GM12891 (cell line): ENCODE data around the gene PLCXD3.

Experiments used
- DNase-seq: peaks from one replicate; pipeline ENCODE4 v3.0.0; 2011; ENCODE audit warnings: low spot score; ENCODE audit not compliant: insufficient read length
- FAIRE-seq: peaks from 2 replicates; lab custom pipeline; 2011; peaks lifted over from hg19 to GRCh38; lab: Jason Lieb, UNC
- PAX5 ChIP-seq: IDR thresholded peaks from 2 replicates; pipeline ENCODE4 v1.6.1; 2011; ENCODE audit warnings: low read length, moderate library complexity, mild to moderate bottlenecking; ENCODE audit not compliant: insufficient read depth, severe bottlenecking
- POLR2A ChIP-seq: IDR thresholded peaks from 2 replicates; pipeline ENCODE4 v1.6.1; 2011; ENCODE audit warnings: low read depth, low read length, control low read depth
- POLR2AphosphoS5 ChIP-seq: IDR thresholded peaks from 2 replicates; pipeline ENCODE4 v1.6.1; 2011; ENCODE audit warnings: low read depth, low read length, control low read depth
- POU2F2 ChIP-seq: IDR thresholded peaks from 2 replicates; pipeline ENCODE4 v1.6.1; 2011; ENCODE audit warnings: low read depth, mild to moderate bottlenecking, control low read depth, low read length, moderate library complexity
- SPI1 ChIP-seq: IDR thresholded peaks from 2 replicates; pipeline ENCODE4 v1.6.1; 2011; ENCODE audit warnings: low read depth, low read length, control low read depth
- TAF1 ChIP-seq: IDR thresholded peaks from 2 replicates; pipeline ENCODE4 v1.6.1; 2011; ENCODE audit warnings: low read depth, low read length, control low read depth

Gene PLCXD3

GRCh38 chr5:41406424-41406823 is 104.0 kb downstream of the PLCXD3 start:
- DNase-seq (no peak), FAIRE-seq (no peak)
- TF ChIP-seq POLR2A (no peak), POLR2AphosphoS5 (no peak), SPI1 (no peak), TAF1 (no peak), POU2F2 (no peak), PAX5 (no peak)

GRCh38 chr5:41404757-41405156 is 105.6 kb downstream of the PLCXD3 start:
- FAIRE-seq (no peak), DNase-seq (no peak)
- no peak for TF ChIP-seq POLR2A
- TF ChIP-seq POU2F2: no peak
- no peak for TF ChIP-seq PAX5
- no peak for TF ChIP-seq SPI1
- no peak for TF ChIP-seq TAF1
- no peak for TF ChIP-seq POLR2AphosphoS5

- FAIRE-seq (no peak), DNase-seq (no peak)
- TF ChIP-seq TAF1 (no peak), POLR2AphosphoS5 (no peak), SPI1 (no peak), PAX5 (no peak)
Observed at GRCh38 chr5:41403846-41404245, 106.6 kb downstream of the PLCXD3 start.

GRCh38 chr5:41402845-41403244 is 107.6 kb downstream of the PLCXD3 start:
- TF ChIP-seq PAX5 (no peak), POLR2AphosphoS5 (no peak), POLR2A (no peak), TAF1 (no peak), SPI1 (no peak), POU2F2 (no peak)
- no peak for DNase-seq
- FAIRE-seq: no peak

GRCh38 chr5:41399839-41400238 is 110.6 kb downstream of the PLCXD3 start:
- no peak for FAIRE-seq
- no peak for DNase-seq
- TF ChIP-seq SPI1 (no peak), PAX5 (no peak), POLR2A (no peak), TAF1 (no peak), POU2F2 (no peak), POLR2AphosphoS5 (no peak)

GRCh38 chr5:41392016-41392415 is 118.4 kb downstream of the PLCXD3 start:
- FAIRE-seq: no peak
- no peak for TF ChIP-seq SPI1
- no peak for TF ChIP-seq POU2F2
- TF ChIP-seq TAF1: no peak
- TF ChIP-seq PAX5: no peak
- no peak for DNase-seq

GRCh38 chr5:41374631-41375030 is 135.8 kb downstream of the PLCXD3 start:
- TF ChIP-seq SPI1 (no peak), POLR2AphosphoS5 (no peak), POU2F2 (no peak), PAX5 (no peak), POLR2A (no peak), TAF1 (no peak)
- FAIRE-seq: no peak
- no peak for DNase-seq

- DNase-seq (no peak), FAIRE-seq (no peak)
- no peak for TF ChIP-seq SPI1
- TF ChIP-seq POLR2AphosphoS5: no peak
- TF ChIP-seq TAF1: no peak
- no peak for TF ChIP-seq POLR2A
- TF ChIP-seq PAX5: no peak
- no peak for TF ChIP-seq POU2F2
Observed at GRCh38 chr5:41373230-41373629, 137.2 kb downstream of the PLCXD3 start.

GRCh38 chr5:41371738-41372137 is 138.7 kb downstream of the PLCXD3 start:
- DNase-seq (no peak), FAIRE-seq (no peak)
- TF ChIP-seq PAX5 (no peak), POU2F2 (no peak), POLR2A (no peak), SPI1 (no peak), TAF1 (no peak), POLR2AphosphoS5 (no peak)

- no peak for FAIRE-seq
- DNase-seq: no peak
- no peak for TF ChIP-seq POLR2AphosphoS5
- TF ChIP-seq POLR2A: no peak
- no peak for TF ChIP-seq PAX5
- no peak for TF ChIP-seq SPI1
- no peak for TF ChIP-seq TAF1
- no peak for TF ChIP-seq POU2F2
Observed at GRCh38 chr5:41370482-41370881, 139.9 kb downstream of the PLCXD3 start.
